H54 (cell line): ENCODE measurements around the gene REEP5.
"Not testable (repeated sequence)": the region's sequence is repeated elsewhere in the genome, so short reads cannot be mapped to it uniquely, and the experiment has no call there.

Experiments
- DNase-seq: peaks from one replicate; pipeline ENCODE4 v3.0.0; 2011; ENCODE audit warnings: low spot score, mixed read lengths; ENCODE audit not compliant: insufficient read length
- FAIRE-seq: peaks from 3 replicates; lab custom pipeline; 2011; peaks lifted over from hg19 to GRCh38; lab: Jason Lieb, UNC
- POLR2A ChIP-seq: IDR thresholded peaks from 2 replicates; pipeline ENCODE4 v1.6.1; 2011; ENCODE audit warnings: low read depth, mild to moderate bottlenecking, low read length

The REEP5 gene

GRCh38 chr5:112921833-112922817 lies at the start of gene REEP5:
REEP5 (minus strand) TSS chr5:112922227; CDS start chr5:112922190, 37 bp downstream.
- DNase-seq (peak; percentile 80), FAIRE-seq (no peak)
- peak; percentile 96 for TF ChIP-seq POLR2A

GRCh38 chr5:112971276-112971675 lies 49.2 kb upstream of the REEP5 start:
- FAIRE-seq (no peak), DNase-seq (no peak)
- no peak for TF ChIP-seq POLR2A

DNA sequence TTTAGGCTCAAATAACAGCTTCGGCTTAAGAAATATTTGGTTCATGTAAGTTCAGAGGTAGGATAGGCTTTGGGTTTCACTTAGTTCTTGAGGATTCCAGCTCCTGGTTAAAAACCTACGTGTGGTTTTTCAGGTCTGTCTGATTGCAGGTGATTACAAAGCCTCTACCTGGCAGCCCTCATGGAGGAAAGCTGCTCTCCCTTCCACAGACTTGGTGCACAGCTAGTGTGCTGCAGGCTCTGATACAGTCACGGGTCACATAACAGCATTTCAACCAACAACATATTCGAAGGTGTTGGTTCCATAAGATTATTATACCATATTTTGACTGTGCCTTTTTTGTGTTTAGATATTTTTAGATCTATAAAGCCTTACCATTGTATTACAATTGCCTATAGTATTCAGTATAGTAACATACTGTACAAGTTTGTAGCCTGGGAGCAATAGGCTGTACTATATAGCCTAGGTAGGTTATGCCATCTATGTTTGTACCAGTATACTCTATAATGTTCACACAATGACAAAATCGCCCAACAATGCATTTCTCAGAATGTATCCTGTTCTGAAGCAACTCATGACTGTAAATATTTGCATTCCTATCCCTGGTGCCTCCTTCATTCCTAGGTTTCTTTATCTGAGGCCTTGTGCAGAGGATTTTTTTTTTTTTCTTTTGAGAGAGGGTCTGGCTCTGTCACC lies 46.5 kb upstream of the REEP5 start:
- no peak for DNase-seq
- no peak for FAIRE-seq

GRCh38 chr5:112967520-112968083 lies 45.6 kb upstream of the REEP5 start:
- TF ChIP-seq POLR2A: no peak
- DNase-seq (no peak), FAIRE-seq (no peak)

More for the DNA sequence above, 46.5 kb upstream of the REEP5 start:
- no peak for TF ChIP-seq POLR2A

DNA sequence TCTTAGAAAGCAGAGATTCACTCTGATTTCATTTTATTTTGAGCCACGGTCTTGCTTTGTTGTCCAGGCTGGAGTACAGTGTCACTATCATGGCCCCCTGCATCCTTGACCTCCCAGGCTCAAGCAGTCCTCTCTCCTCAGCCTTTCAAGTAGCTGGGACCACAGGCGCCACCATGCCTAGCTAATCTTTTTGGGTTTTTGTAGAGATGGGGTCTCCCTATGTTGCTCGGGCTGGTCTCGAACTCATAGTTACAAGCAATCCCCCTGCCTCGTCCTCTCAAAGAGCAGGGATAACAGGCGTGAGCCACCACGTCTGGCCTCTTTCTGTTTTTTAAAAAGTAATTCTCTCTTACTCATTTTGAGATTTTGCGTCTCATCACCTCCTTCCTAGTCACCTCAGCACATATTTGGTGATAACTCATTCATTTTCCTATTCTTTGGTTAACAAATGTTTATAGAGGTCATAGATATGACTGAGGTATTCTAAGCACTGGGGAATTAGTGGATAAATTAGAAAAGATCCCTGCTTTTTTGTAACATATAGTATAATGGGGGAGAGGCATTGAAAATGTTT lies 43.8 kb upstream of the REEP5 start:
- no peak for TF ChIP-seq POLR2A
- DNase-seq (no peak), FAIRE-seq (no peak)

DNA sequence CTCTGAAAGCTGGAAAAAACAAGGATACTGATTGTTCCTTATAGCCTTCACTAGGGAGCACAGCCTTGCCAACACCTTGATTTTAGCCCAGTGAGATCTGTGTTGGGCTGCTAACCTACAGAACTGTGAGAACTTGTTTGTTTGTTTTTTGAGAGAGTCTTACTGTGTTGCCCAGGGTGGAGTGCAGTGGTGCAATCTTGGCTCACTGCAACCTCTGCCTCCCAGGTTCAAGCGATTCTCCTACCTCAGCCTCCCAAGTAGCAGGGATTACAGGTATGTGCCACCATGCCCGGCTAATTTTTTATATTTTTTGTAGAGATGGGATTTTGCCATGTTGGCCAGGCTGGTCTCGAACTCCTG lies 41.3 kb upstream of the REEP5 start:
- FAIRE-seq, DNase-seq: not testable (repeated sequence)

GRCh38 chr5:112960863-112961504 lies 39.0 kb upstream of the REEP5 start:
- FAIRE-seq (no peak), DNase-seq (no peak)

GRCh38 chr5:112960315-112960714 lies 38.3 kb upstream of the REEP5 start:
- no peak for TF ChIP-seq POLR2A
- no peak for DNase-seq
- no peak for FAIRE-seq

More at GRCh38 chr5:112960863-112961504, 39.0 kb upstream of the REEP5 start:
- no peak for TF ChIP-seq POLR2A

DNA sequence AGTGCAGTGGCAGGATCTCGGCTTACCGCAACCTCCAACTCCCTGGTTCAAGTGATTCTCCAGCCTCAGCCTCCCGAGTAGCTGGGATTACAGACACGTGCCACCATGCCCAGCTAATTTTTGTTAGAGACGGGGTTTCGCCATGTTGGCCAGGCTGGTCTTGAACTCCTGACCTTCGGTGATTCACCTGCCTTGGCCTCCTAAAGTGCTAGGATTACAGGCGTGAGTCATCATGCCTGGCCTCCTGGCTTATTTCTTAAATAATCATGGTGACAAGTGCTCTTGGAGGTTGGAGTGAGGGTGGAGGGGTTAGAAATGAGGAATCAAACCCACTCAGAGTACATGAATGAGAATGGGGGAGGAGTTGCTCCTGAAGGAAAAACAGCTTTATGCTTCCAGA lies 37.8 kb upstream of the REEP5 start:
- DNase-seq (peak; percentile 44), FAIRE-seq (peak; percentile 72)

DNA sequence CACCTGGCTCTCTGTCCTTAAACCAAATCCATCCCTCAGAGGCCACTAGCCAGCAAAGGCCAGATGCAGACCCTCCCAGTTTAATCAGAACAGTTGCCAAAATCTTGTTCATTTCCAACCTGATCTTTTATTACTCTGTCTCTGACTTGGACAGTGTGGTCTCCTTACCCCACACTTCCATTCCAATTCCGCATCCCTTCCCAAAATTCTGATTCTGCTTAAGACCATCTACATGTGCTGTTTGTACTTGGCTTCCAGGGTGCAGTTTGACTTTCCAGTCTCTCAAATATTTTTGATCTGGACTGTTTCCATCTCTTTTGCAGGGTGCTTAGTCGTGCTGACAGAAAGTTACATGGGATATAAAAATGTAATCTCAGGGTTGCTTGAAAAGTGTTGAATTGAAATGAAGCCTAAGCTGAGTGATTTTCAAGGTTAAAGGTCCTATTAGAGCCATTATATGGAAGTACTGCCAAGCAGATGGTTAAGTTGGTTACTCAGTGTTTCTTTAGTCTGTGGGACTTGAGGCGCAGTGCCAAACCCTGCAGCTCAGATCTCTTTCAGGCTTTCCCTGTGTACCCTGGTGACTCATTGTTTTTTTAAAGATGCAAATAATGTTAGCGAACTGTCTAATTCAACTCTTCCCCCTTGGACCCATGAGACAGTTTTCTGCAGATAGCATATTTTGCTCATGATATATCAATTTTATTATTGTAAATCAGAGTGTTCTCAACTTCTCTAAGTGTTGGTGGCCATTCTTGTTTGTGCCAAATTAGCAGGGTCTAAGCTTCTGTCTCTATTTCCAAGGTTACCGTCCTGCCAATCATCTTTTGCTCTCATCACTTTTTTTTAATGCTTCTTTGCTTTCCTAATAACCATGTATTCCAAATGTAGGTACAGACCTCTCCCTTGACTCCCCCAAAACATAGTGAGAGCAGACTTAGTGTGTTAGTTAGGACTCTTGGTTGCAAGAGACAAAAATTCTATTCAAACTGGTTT lies 36.4 kb upstream of the REEP5 start:
- FAIRE-seq: peak; percentile 93
- peak; percentile 87 for DNase-seq
- no peak for TF ChIP-seq POLR2A

GRCh38 chr5:112957036-112957808 lies 35.2 kb upstream of the REEP5 start:
- TF ChIP-seq POLR2A: no peak
- FAIRE-seq (no peak), DNase-seq (no peak)

DNA sequence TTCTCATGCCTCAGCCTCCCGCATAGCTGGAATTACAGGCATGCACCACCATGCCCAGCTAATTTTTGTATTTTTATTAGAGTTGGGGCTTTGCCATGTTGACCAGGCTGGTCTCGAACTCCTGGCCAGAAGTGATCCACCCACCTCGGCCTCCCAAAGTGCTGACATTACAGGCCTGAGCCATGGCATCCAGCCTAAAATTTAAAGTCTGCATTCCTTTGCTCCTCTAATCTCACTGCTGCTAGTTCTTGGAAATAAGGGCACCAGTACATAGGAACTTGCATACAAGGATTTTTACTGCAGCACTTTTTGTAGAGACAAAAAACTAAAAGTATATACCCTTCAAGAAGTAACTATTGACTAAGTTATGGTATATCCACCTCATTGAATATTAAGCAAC lies 34.6 kb upstream of the REEP5 start:
- no peak for FAIRE-seq
- no peak for TF ChIP-seq POLR2A
- no peak for DNase-seq
